Prostate gland (tissue), 2 donors: Measurements from ENCODE around the gene AMY1B.
"Not testable (repeated sequence)": the region's sequence is repeated elsewhere in the genome, so short reads cannot be mapped to it uniquely, and the experiment has no call there.

Experiments used
- CTCF ChIP-seq, 4 experiments: fragments of 200-600 bp in 2 of 4; fragments of 450-650 bp in 2 of 4; sonication (generic) in 2 of 4; IDR thresholded peaks; 1 replicate in 3 of 4; 2 replicates in 1 of 4; pipeline ENCODE4 v1.5.1; 2016 to 2019; ENCODE audit warnings: antibody characterized with exemption in 4 of 4, mild to moderate bottlenecking in 2 of 4, moderate library complexity in 2 of 4
- POLR2A ChIP-seq: fragments of 450-650 bp; IDR thresholded peaks from one replicate; pipeline ENCODE4 v1.6.1; 2016; ENCODE audit warnings: antibody characterized with exemption, mild to moderate bottlenecking

GRCh38 chr1:103744449-103744848, 48.4 kb upstream of the AMY1B start:
- not testable (repeated sequence) for TF ChIP-seq CTCF (IDR thresholded peaks at IDR 0.05); POLR2A
